Gastrocnemius medialis (tissue), 4 donors: ENCODE measurements around the gene PTPN6. TPM values are rescaled to one million over a fixed set of nuclear protein-coding genes. Genes with fewer than 3 reads are reported as not detected.

ENCODE experiments used
- ATAC-seq, 2 donors: fragments of 150-250 bp; one replicate each; pipeline ENCODE4 v1.9.1; 2016
- DNase-seq, 2 donors: peaks; one replicate each; pipeline ENCODE4 v3.0.0-alpha.2; 2019
- H3K27ac ChIP-seq, 4 donors: fragments of 200-600 bp; sonication (generic); 1 replicate in 1 of 4; 2 replicates in 3 of 4; pipeline ENCODE4 v1.5.1; 2016 to 2018; ENCODE audit warnings: mild to moderate bottlenecking in 2 of 4, moderate library complexity in 1 of 4
- H3K27me3 ChIP-seq, 3 donors: fragments of 200-600 bp; sonication (generic) in 2 of 3; 1 replicate in 1 of 3; 2 replicates in 2 of 3; pipeline versions ENCODE4 v1.5.1 to v1.6.0; 2016 to 2019; ENCODE audit warnings: mild to moderate bottlenecking in 1 of 3, moderate library complexity in 1 of 3
- H3K36me3 ChIP-seq, 2 donors: fragments of 200-600 bp; sonication (generic) in 1 of 2; one replicate each; pipeline ENCODE4 v1.5.1; 2017 to 2018
- H3K4me1 ChIP-seq, 2 donors: fragments of 200-600 bp; sonication (generic) in 1 of 2; one replicate each; pipeline ENCODE4 v1.5.1; 2016 to 2017; ENCODE audit warnings: mild to moderate bottlenecking in 2 of 2
- H3K4me3 ChIP-seq, 4 donors: fragments of 200-600 bp; sonication (generic) in 3 of 4; 1 replicate in 1 of 4; 2 replicates in 3 of 4; pipeline ENCODE4 v1.5.1; 2016 to 2019; ENCODE audit warnings: mild to moderate bottlenecking in 2 of 4
- H3K9me3 ChIP-seq, 3 donors: fragments of 200-600 bp; sonication (generic) in 2 of 3; 1 replicate in 1 of 3; 2 replicates in 2 of 3; pipeline ENCODE4 v1.5.1; 2016 to 2019
- CTCF ChIP-seq, 5 experiments: fragments of 450-650 bp in 3 of 5; fragments of 200-600 bp in 2 of 5; sonication (generic) in 2 of 5; IDR thresholded peaks in 4 of 5; conservative IDR thresholded peaks in 1 of 5; 1 replicate in 4 of 5; 2 replicates in 1 of 5; pipeline ENCODE4 v1.5.1; 2016 to 2019; ENCODE audit warnings: antibody characterized with exemption in 5 of 5, mild to moderate bottlenecking in 3 of 5, moderate library complexity in 3 of 5
- POLR2A ChIP-seq, 2 donors: fragments of 450-650 bp; IDR thresholded peaks; one replicate each; pipeline ENCODE4 v1.6.1; 2017; ENCODE audit warnings: antibody characterized with exemption in 2 of 2, mild to moderate bottlenecking in 2 of 2, moderate library complexity in 2 of 2
- in situ Hi-C, 4 donors: fragments of 200-750 bp; cut with MboI; loops; one replicate each; pipeline versions ENCODE4 v1.15.0 to v1.8.0; 2017; ENCODE audit warnings: low sequenced_read_pairs in 4 of 4
- intact Hi-C: fragments of 100-400 bp; cut with DNase I; formaldehyde crosslinking; loops from one replicate; pipeline ENCODE4 v1.15.1; 2023; ENCODE audit warnings: low total_unique reads
- total RNA-seq, 4 donors: library from RNA; depleted of rRNA; stranded (reverse); fragments of >200 nt; gene quantifications; one replicate each; pipeline versions ENCODE4 v1.1.0 to v1.2.3, GENCODE V29; 2016

Gene PTPN6
- total RNA-seq, 4 donors from 2014 or later = 0.87 to 7.6 (median 5.0) TPM

- no peak for ATAC-seq
- no peaks in the 10 kb centered on the region for H3K9me3 ChIP-seq
- H3K27me3 ChIP-seq = no peaks in the 10 kb centered on the region
- peak overlapping the region; percentile 56 to 81 (median 76) for H3K27ac ChIP-seq
- intact Hi-C loops = loop anchor here (5.0 kb wide), 2 partner anchors 90 to 145 kb away; partner anchors contain the start of genes C1RL and SPSB2
- in situ Hi-C loops = no loop called here
- peaks cover 17 to 24% of the 10 kb centered on the region in 2 donors for H3K4me1 ChIP-seq
- H3K36me3 ChIP-seq = peaks cover 0 to 27% of the 10 kb centered on the region in 2 donors
- peak overlapping the region in 1 of 4 donors; percentile 42 for H3K4me3 ChIP-seq
- TF ChIP-seq CTCF (IDR thresholded peaks at IDR 0.05 in 4 of 5, conservative IDR thresholded peaks at IDR 0.05 in 1 of 5) = no peak
- TF ChIP-seq POLR2A (IDR thresholded peaks at IDR 0.05) = no peak
- DNase-seq = peak in 1 of 2 donors; percentile 19
These were observed 11.3 kb downstream of the PTPN6 start for GRCh38 chr12:6962285-6963015.

- no peaks in the 10 kb centered on the region for H3K27me3 ChIP-seq
- TF ChIP-seq POLR2A (IDR thresholded peaks at IDR 0.05) = no peak
- no peak for TF ChIP-seq CTCF (IDR thresholded peaks at IDR 0.05 in 4 of 5, conservative IDR thresholded peaks at IDR 0.05 in 1 of 5)
- intact Hi-C loops = loop anchor here (5.0 kb wide), 2 partner anchors 91 to 144 kb away; partner anchors contain the start of genes C1RL and SPSB2
- H3K27ac ChIP-seq = peak overlapping the region in 3 of 4 donors; percentile 76 to 81 (median 77)
- ATAC-seq (no peak), DNase-seq (peak in 1 of 2 donors; percentile 14)
- in situ Hi-C loops = no loop called here
- H3K4me1 ChIP-seq = peaks cover 17 to 24% of the 10 kb centered on the region in 2 donors
- H3K9me3 ChIP-seq = no peaks in the 10 kb centered on the region
- H3K4me3 ChIP-seq = no peak overlapping the region
- peaks cover 0 to 34% of the 10 kb centered on the region in 2 donors for H3K36me3 ChIP-seq
These were observed 12.0 kb downstream of the PTPN6 start for GRCh38 chr12:6963016-6963731.

GRCh38 chr12:6963791-6964413 is 12.7 kb downstream of the PTPN6 start:
- Histone ChIP-seq H3K4me1 (peaks cover 22 to 28% of the 10 kb centered on the region in 2 donors), H3K4me3 (no peak overlapping the region), H3K36me3 (peaks cover 0 to 41% of the 10 kb centered on the region in 2 donors), H3K27me3 (no peaks in the 10 kb centered on the region), H3K27ac (peak overlapping the region; percentile 65 to 84 (median 72)), H3K9me3 (no peaks in the 10 kb centered on the region)
- intact Hi-C loops = loop anchor here (5.0 kb wide), 2 partner anchors 92 to 143 kb away; partner anchors contain the start of genes C1RL and SPSB2
- ATAC-seq = no peak
- in situ Hi-C loops = no loop called here
- peak in 1 of 2 donors; percentile 19 for DNase-seq
- TF ChIP-seq POLR2A (IDR thresholded peaks at IDR 0.05) = no peak
- TF ChIP-seq CTCF (IDR thresholded peaks at IDR 0.05 in 4 of 5, conservative IDR thresholded peaks at IDR 0.05 in 1 of 5) = no peak

- intact Hi-C loops (loop anchor here (1.0 to 5.0 kb wide), 3 partner anchors 40 to 143 kb away; partner anchors contain the start of genes C1RL and SPSB2), in situ Hi-C loops (no loop called here)
- H3K4me1 ChIP-seq = peaks cover 29 to 35% of the 10 kb centered on the region in 2 donors
- no peak overlapping the region for H3K4me3 ChIP-seq
- H3K27me3 ChIP-seq = no peaks in the 10 kb centered on the region
- H3K27ac ChIP-seq = peak overlapping the region; percentile 65 to 84 (median 72)
- TF ChIP-seq POLR2A (IDR thresholded peaks at IDR 0.05) (no peak), CTCF (IDR thresholded peaks at IDR 0.05 in 4 of 5, conservative IDR thresholded peaks at IDR 0.05 in 1 of 5) (no peak)
- peaks cover 0 to 45% of the 10 kb centered on the region in 2 donors for H3K36me3 ChIP-seq
- H3K9me3 ChIP-seq = no peaks in the 10 kb centered on the region
- DNase-seq = no peak
- ATAC-seq = no peak
These were observed 13.5 kb downstream of the PTPN6 start for GRCh38 chr12:6964605-6965025.
